Occipital lobe (tissue), 2 donors: Measurements from ENCODE around the gene PLB1. TPM values are rescaled to one million over a fixed set of nuclear protein-coding genes. Genes with fewer than 3 reads are reported as not detected.

ENCODE experiments used
- DNase-seq: peaks from one replicate; lab custom pipeline; 2025; lab: John Stamatoyannopoulos, UW
- total RNA-seq: library from RNA; depleted of rRNA; stranded (reverse); fragments of >200 nt; gene quantifications from one replicate; pipeline ENCODE4 v1.2.3, GENCODE V29; 2014

PLB1 gene
- total RNA-seq, 1 donor from 2014 or later: 2.3 TPM

DNA sequence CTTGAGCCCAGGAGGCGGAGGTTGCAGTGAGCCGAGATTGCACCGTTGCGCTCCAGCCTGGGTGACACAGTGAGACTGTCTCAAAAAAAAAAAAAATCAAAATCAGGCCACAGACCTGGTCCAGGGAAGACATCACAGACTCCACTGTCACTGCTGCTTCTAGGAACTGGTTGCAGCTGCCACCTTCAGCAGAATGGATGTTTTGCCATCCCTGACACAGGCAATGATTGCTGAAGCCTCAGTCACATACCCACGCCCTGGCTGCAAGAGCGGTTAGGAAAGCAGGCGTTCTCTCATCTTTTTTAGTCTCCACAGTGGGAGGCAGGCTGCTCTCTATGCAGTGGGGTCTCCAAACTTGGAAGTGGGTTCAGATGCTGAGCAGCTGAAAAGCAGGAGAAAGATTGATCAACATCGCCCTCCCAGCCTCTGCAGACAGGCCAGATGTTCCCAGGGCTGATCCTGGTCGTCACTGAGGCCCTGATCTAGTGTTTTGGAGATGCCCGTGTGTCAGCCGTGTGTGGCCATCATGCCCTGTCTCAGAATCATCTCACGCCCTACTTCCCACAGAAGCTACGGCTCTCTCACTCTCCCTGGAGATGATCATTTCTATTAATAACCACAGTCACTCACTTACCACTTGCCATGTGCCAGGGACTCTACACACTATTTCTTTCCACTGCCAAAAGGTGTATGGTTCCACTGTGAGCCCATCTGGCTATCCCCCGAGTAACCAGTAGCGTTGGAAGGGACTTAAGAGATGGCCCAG is 91.8 kb downstream of the PLB1 start:
- DNase-seq: no peak

- no peak for DNase-seq
Measured at GRCh38 chr2:28588292-28588670, 92.4 kb downstream of the PLB1 start.

DNA sequence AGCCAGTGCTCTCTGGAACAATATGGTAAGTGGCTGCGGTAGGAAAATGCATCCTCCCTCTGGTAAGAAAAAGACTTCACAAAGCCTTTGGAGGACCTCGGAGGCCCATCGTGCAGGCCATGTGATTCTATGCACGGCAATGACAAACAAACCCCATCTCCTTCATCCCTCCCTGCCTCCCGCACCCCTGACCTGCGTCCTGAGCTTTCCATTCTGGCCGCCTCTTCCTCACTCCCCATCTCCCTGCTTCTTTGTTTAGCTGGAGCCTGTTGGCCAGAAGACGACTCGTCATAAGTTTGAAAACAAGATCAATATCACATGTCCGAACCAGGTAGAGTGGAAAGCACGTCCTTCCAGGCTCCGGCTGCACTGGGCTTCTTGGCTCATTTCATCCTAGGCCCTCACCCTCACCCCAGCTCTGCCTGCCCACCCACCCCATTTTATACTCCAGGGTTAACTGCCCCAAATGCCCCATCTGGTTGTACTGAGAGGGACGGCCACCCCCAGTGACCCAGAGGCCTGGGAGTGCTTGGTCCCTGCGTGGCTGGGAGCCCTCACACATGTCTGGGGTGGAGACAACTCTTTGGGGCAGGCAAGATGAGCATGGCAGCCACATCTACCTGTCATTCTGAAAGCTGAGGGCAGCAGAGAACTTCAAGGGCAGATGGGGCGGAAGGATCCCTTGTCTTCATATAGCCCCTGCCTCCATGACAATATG is 94.0 kb downstream of the PLB1 start:
- no peak for DNase-seq

DNA sequence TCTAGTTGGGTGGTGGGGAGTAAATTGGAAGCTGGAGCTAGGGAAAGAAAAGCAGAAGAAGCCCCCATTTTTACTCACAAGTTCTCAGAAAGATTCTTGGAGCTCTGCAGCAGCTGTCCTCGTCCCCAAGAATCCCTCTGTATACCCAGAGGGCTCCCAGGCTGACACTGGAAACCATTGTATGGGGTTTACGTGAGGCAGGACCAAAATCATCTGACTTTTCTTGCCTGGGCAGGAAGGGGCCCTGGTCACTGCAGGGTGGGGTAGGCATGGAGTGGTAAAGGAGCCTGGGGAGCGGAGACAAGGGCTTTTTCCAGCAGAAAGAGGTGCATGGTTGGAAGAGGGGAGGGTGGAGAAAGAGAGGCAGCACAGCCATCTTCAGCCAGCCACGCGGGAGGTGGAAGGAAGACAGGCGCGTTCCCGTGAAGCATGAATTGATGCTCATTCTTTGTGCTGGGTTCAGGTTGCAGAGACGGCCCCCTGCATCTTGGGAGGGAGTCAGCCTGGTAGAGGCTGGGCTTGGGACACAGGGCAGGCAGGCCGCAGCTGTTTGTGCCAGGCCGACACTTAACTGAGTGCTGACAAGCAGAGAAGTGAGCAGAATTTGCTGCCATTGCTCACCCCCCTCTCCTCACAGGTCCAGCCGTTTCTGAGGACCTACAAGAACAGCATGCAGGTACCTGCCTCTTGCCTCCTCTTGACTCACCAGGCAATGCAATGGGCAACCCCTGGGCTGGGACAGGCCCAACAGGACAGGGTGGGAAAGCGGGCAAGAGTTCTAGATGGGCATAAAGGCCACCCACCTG is 94.8 kb downstream of the PLB1 start:
- DNase-seq: no peak

- DNase-seq: no peak
Measured at GRCh38 chr2:28591711-28592335, 96.0 kb downstream of the PLB1 start.

- DNase-seq: no peak
Measured at GRCh38 chr2:28592481-28592880, 96.6 kb downstream of the PLB1 start.

DNA sequence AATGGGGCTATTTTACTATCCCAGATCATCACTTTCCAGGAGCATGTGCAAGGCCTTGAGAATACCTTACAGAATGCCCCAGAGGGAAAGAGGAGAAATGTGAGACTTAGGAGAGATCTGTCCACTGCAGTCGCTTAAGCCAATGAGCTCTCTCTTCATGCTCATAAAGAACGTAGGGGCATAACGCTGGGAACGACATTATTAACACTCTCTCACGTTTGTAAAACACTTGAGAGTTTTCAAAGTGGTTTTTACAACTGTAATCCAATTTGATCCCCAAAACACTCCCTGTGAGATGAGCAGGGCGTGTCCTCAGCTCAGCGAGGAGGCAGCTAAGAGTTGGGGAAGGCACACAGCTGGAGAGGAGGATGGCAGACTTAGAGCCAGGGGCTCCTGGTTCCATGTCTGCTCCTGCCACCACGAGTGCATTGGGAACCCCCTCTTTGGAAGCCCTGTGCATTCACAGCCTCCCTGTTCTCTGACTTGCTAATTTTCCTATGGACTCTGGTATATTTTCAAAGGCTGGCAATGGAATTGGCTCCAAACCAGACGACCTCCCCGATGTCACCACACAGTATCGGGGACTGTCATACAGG is 97.4 kb downstream of the PLB1 start:
- DNase-seq: no peak

GRCh38 chr2:28594000-28594331 is 98.1 kb downstream of the PLB1 start:
- no peak for DNase-seq

DNA sequence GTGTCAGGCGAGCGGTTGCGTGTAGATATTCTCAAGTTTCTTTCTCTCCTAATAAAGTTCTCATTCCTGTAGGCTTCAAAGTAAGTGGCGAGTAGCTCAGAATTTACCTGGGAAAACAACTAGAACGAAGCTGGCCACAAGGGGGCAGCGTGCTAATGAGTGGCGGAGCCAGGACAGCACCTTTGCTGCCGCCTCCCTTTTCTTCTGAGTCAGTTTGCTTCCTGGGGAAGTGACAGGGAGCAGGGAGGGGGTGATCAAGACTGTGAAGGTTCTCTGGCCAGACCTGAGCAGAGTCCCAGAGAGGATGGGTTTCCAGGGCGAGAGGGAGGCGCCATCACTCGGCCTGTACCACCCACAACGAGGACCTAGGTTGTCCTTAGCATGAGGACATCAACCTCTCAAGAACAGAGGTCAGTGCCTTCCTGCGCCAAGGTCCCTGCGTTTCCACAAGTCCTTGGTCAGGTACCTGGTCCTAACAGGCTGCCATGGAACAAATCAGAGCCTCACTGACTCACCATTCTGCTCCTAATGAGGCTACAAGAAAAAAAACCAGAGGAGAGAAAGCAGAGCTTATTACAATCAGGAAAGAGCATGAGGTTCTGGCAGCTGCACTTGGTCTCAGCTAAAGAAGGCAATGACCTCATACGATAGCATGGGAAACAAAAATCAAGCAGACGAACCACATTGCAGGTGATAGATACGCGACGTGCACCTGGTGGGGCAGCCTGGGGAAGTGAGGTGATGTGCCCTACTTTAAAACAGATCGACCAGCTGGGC is 98.7 kb downstream of the PLB1 start:
- DNase-seq: peak; percentile 72

GRCh38 chr2:28595323-28595722 is 99.5 kb downstream of the PLB1 start:
- no peak for DNase-seq

DNA sequence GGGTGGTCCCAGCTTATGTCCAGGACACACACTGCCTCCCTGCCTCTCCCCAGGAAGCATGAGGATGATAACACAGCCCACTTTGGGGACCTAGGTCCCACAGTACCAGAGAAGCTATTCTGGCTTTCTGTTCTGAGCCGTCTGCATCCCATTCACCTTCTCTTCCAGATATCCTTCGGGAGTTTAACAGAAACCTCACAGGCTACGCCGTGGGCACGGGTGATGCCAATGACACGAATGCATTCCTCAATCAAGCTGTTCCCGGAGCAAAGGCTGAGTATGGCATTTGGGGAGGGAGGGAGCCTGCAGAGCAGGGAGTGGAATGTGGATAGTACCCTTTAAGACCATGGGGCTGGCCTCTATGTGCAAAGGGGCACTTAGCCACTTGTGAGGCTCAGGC is 102.6 kb downstream of the PLB1 start:
- DNase-seq: no peak

DNA sequence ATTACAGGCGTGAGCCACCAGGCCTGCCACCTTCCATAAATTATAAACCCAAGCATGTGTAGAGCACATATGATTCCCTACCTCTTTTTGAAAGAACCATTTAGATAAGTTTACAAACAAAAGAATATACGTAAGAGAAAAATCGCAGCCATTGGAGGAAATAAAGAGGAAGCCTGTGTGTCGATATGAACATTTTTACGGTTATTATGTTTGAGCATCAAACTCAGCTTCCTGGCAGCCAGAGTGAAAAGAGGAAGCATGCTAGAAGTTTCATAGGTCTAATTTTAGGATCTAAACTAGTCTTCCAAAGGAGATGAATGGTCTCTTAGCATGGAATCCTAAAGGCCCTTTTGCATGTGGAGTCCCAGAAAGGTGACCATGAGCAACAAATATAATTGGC is 104.3 kb downstream of the PLB1 start:
- no peak for DNase-seq

GRCh38 chr2:28601616-28602015 is 105.8 kb downstream of the PLB1 start:
- no peak for DNase-seq

DNA sequence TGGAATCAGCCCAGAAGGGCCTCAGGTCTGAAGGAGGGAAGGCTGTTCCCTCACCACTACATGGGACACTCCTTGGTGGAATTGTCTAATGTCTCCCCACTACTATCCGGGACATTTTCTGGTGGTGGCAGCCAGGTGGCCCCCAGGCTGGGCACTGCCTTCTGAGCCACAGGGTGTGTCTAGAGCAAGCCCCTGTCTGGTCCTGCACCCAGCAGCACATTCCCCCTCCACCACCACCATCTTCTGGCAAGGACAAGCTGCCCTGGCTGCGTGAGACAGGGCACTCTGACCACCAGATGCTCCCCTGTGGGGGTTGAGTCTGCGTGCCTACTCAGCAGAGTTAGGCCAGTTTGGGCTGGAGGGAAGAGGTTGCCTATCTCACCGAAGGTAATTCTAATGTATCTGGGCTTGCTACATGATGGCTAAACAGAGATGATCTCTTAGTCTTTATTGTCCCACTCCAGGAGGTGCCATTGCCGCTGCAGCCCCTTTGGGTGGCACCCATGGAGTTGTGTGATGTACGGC is 106.3 kb downstream of the PLB1 start:
- DNase-seq: no peak

GRCh38 chr2:28602751-28603639 is 107.1 kb downstream of the PLB1 start:
- DNase-seq: no peak

DNA sequence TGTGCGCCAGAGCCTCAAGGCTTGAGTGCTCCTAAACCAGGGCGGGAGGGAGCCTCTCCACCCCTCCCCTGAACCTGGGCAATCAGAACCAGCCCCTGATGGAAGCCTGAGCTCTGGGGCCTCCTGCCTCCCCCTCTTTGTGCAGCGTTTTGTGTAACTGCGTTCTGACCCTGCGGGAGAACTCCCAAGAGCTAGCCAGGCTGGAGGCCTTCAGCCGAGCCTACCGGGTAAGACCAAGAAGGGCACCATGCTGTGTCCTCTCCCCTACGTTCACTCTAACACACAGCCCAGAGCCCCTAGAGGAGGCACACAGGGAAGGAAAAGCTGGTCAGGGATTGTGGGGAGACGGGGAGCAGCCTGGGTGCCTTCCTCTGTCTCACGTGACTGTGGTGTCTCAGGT is 108.0 kb downstream of the PLB1 start:
- no peak for DNase-seq

DNA sequence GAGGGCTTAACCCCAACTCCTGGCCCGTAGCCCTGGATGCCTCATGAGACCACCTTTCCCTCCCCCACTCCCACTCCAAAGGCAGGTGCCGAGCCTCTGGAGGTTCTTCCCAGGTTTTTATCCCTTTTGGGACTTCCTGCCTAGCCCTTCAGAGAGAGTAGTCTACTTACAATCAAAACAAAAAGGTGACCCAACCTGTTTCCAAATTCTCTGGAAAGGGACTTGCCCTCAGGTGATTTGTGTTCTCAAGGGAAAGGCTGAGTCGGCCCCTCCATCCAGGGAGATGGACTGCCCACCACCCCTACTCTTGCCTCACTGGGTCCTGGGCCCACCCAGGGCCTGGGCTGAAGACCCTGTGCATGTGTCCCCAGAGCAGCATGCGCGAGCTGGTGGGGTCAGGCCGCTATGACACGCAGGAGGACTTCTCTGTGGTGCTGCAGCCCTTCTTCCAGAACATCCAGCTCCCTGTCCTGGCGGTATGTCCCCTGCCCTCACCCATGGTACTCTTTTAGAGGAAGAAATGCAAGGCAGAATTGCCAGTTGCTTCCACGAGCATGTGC is 108.5 kb downstream of the PLB1 start:
- no peak for DNase-seq

GRCh38 chr2:28606986-28607441 is 111.2 kb downstream of the PLB1 start:
- DNase-seq: no peak
